Neural cell (in vitro differentiated cells): ENCODE data around the gene LENG9.

ENCODE experiments used
- CTCF ChIP-seq: fragments of 450-650 bp; IDR thresholded peaks from 2 replicates; pipeline ENCODE4 v1.5.1; 2014; ENCODE audit warnings: antibody characterized with exemption, mild to moderate bottlenecking, moderate library complexity; ENCODE audit not compliant: poor library complexity, severe bottlenecking
- EP300 ChIP-seq: fragments of 450-650 bp; conservative IDR thresholded peaks from 2 replicates; pipeline ENCODE4 v1.6.1; 2014; ENCODE audit warnings: antibody characterized with exemption, mild to moderate bottlenecking, moderate library complexity; ENCODE audit not compliant: poor library complexity, severe bottlenecking
- EZH2 ChIP-seq: fragments of 200-600, 300-800 bp; shearing (Covaris generic), sonication (generic); IDR thresholded peaks from 2 replicates; pipeline ENCODE4 v1.6.1; 2014; ENCODE audit warnings: antibody characterized with exemption, low read length, borderline replicate concordance, mild to moderate bottlenecking; ENCODE audit not compliant: insufficient read depth, poor library complexity, severe bottlenecking
- MXI1 ChIP-seq: fragments of 450-650 bp; conservative IDR thresholded peaks from 2 replicates; pipeline ENCODE4 v1.6.1; 2014; ENCODE audit warnings: antibody characterized with exemption, mild to moderate bottlenecking; ENCODE audit not compliant: poor library complexity, severe bottlenecking
- POLR2AphosphoS5 ChIP-seq: IDR thresholded peaks from 2 replicates; pipeline ENCODE4 v1.6.1; 2012
- SMC3 ChIP-seq: fragments of 450-650 bp; conservative IDR thresholded peaks from 2 replicates; pipeline ENCODE4 v1.6.1; 2014; ENCODE audit warnings: antibody characterized with exemption, mild to moderate bottlenecking, moderate library complexity; ENCODE audit not compliant: poor library complexity

- no peak for TF ChIP-seq POLR2AphosphoS5
- TF ChIP-seq EZH2 = no peak
- no peak for TF ChIP-seq CTCF
- TF ChIP-seq MXI1 = no peak
- no peak for TF ChIP-seq SMC3
- no peak for TF ChIP-seq EP300
Measured at GRCh38 chr19:54427586-54427985, 36.0 kb downstream of the LENG9 start.
